HCT116 (cell line): Measurements from ENCODE around the gene KLHL17.

Source experiments
- ATF3 ChIP-seq: IDR thresholded peaks from 2 replicates; pipeline ENCODE4 v1.6.1; 2012
- CEBPB ChIP-seq: IDR thresholded peaks from 2 replicates; pipeline ENCODE4 v1.6.1; 2012; ENCODE audit warnings: low read depth
- CTCF ChIP-seq, 3 experiments: fragments of 200-600 bp in 1 of 3; sonication (generic) in 1 of 3; IDR thresholded peaks in 2 of 3; conservative IDR thresholded peaks in 1 of 3; 2 replicates each; pipeline ENCODE4 v1.5.1; 2012 to 2017; ENCODE audit warnings: low read depth in 2 of 3, low read length in 2 of 3, antibody characterized with exemption in 1 of 3, borderline replicate concordance in 1 of 3, control low read depth in 1 of 3, mild to moderate bottlenecking in 1 of 3, mixed read lengths in 1 of 3, mixed run types in 1 of 3, moderate library complexity in 1 of 3; ENCODE audit not compliant: insufficient read depth in 1 of 3
- EZH2 ChIP-seq: fragments of 200-600 bp; sonication (generic); IDR thresholded peaks from 2 replicates; pipeline ENCODE4 v1.6.1; 2017; ENCODE audit warnings: antibody characterized with exemption, mixed run types
- EZH2phosphoT487 ChIP-seq: fragments of 200-600 bp; IDR thresholded peaks from 2 replicates; pipeline ENCODE4 v1.6.1; 2018; ENCODE audit warnings: antibody characterized with exemption, borderline replicate concordance
- POLR2A ChIP-seq: IDR thresholded peaks from 2 replicates; pipeline ENCODE4 v1.7.0; 2011; ENCODE audit warnings: borderline replicate concordance; ENCODE audit not compliant: insufficient read depth, insufficient read length; ENCODE audit errors: extremely low read depth
- SIN3A ChIP-seq: IDR thresholded peaks from 2 replicates; pipeline ENCODE4 v1.6.1; 2012; ENCODE audit warnings: low read depth
- SP1 ChIP-seq: IDR thresholded peaks from 2 replicates; pipeline ENCODE4 v1.6.1; 2012; ENCODE audit warnings: low read depth
- TCF7L2 ChIP-seq: IDR thresholded peaks from 2 replicates; pipeline ENCODE4 v1.7.0; 2011; ENCODE audit warnings: borderline replicate concordance, inconsistent platforms; ENCODE audit not compliant: insufficient read depth, insufficient read length; ENCODE audit errors: extremely low read depth
- ZFX ChIP-seq: fragments of 450-650 bp; IDR thresholded peaks from 2 replicates; pipeline ENCODE4 v1.6.1; 2017
- TF ChIP-seq, protein P1 (sequence below): IDR thresholded peaks from 2 replicates; pipeline ENCODE4 v1.6.1; 2012; ENCODE audit warnings: low read depth

GRCh38 chr1:914131-914890, 46.1 kb upstream of the KLHL17 start:
- TF ChIP-seq CTCF (IDR thresholded peaks at IDR 0.05 in 2 of 3, conservative IDR thresholded peaks at IDR 0.05 in 1 of 3; ENCODE audit: borderline replicate concordance in 1 of 3, insufficient read depth in 1 of 3, low read depth in 2 of 3, low read length in 2 of 3): no peak
- TF ChIP-seq, protein P1, sequence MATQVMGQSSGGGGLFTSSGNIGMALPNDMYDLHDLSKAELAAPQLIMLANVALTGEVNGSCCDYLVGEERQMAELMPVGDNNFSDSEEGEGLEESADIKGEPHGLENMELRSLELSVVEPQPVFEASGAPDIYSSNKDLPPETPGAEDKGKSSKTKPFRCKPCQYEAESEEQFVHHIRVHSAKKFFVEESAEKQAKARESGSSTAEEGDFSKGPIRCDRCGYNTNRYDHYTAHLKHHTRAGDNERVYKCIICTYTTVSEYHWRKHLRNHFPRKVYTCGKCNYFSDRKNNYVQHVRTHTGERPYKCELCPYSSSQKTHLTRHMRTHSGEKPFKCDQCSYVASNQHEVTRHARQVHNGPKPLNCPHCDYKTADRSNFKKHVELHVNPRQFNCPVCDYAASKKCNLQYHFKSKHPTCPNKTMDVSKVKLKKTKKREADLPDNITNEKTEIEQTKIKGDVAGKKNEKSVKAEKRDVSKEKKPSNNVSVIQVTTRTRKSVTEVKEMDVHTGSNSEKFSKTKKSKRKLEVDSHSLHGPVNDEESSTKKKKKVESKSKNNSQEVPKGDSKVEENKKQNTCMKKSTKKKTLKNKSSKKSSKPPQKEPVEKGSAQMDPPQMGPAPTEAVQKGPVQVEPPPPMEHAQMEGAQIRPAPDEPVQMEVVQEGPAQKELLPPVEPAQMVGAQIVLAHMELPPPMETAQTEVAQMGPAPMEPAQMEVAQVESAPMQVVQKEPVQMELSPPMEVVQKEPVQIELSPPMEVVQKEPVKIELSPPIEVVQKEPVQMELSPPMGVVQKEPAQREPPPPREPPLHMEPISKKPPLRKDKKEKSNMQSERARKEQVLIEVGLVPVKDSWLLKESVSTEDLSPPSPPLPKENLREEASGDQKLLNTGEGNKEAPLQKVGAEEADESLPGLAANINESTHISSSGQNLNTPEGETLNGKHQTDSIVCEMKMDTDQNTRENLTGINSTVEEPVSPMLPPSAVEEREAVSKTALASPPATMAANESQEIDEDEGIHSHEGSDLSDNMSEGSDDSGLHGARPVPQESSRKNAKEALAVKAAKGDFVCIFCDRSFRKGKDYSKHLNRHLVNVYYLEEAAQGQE: no peak
- TF ChIP-seq POLR2A: no peak
- no peak for TF ChIP-seq EZH2phosphoT487
- TF ChIP-seq CEBPB: no peak
- no peak for TF ChIP-seq ZFX
- no peak for TF ChIP-seq SP1
- no peak for TF ChIP-seq EZH2
- TF ChIP-seq TCF7L2: no peak
- TF ChIP-seq ATF3: no peak
- no peak for TF ChIP-seq SIN3A
